Neural cell (in vitro differentiated cells): Measurements from ENCODE around the gene ATP2A1. TPM values are rescaled to one million over a fixed set of nuclear protein-coding genes. Genes with fewer than 3 reads are reported as not detected.
A peak's percentile ranks its signal among the peaks of the same experiment; 100 is the strongest.

Experiments used
- H2AFZ ChIP-seq: fragments of 200-600, 300-800 bp; sonication (generic), shearing (Covaris generic); 2 replicates; pipeline ENCODE4 v1.6.0; 2014; ENCODE audit warnings: low read depth, mild to moderate bottlenecking, antibody characterized with exemption, low read length, moderate library complexity
- H3F3A ChIP-seq: fragments of 200-600 bp; shearing (Covaris generic); 2 replicates; pipeline ENCODE4 v1.6.1; 2016; ENCODE audit warnings: mild to moderate bottlenecking, moderate library complexity, mixed read lengths, antibody characterized with exemption, low read length; ENCODE audit not compliant: insufficient read depth, poor library complexity, severe bottlenecking
- H3K27ac ChIP-seq: fragments of 200-600, 300-800 bp; sonication (generic), shearing (Covaris generic); 2 replicates; pipeline ENCODE4 v1.5.1; 2014; ENCODE audit warnings: mild to moderate bottlenecking, low read length, moderate library complexity
- H3K27me3 ChIP-seq: fragments of 300-800, 200-600 bp; sonication (generic), shearing (Covaris generic); 2 replicates; pipeline ENCODE4 v1.6.0; 2014; ENCODE audit warnings: mild to moderate bottlenecking, low read depth, low read length, moderate library complexity; ENCODE audit not compliant: insufficient read depth
- H3K36me3 ChIP-seq: fragments of 300-800, 200-600 bp; sonication (generic), shearing (Covaris generic); 2 replicates; pipeline ENCODE4 v1.5.1; 2014; ENCODE audit warnings: mild to moderate bottlenecking, antibody characterized with exemption, low read length, moderate library complexity; ENCODE audit not compliant: insufficient read depth
- H3K4me2 ChIP-seq: fragments of 300-800, 200-600 bp; sonication (generic), shearing (Covaris generic); 2 replicates; pipeline ENCODE4 v1.6.0; 2014; ENCODE audit warnings: mild to moderate bottlenecking, low read length
- H3K4me3 ChIP-seq: fragments of 300-800, 200-600 bp; sonication (generic), shearing (Covaris generic); 2 replicates; pipeline ENCODE4 v1.5.1; 2014; ENCODE audit warnings: mild to moderate bottlenecking, low read length, moderate library complexity
- H3K79me2 ChIP-seq: fragments of 200-600 bp; shearing (Covaris generic); replicated peaks from 2 replicates; pipeline ENCODE4 v1.6.0; 2014; ENCODE audit warnings: mild to moderate bottlenecking, low read length, moderate library complexity; ENCODE audit not compliant: insufficient read depth
- H3K9ac ChIP-seq: fragments of 300-800, 200-600 bp; sonication (generic), shearing (Covaris generic); 2 replicates; pipeline ENCODE4 v1.6.1; 2016; ENCODE audit warnings: mild to moderate bottlenecking, low read length, mixed read lengths
- H3K9me2 ChIP-seq: fragments of 200-600 bp; shearing (Covaris generic); 2 replicates; pipeline ENCODE4 v1.6.1; 2016; ENCODE audit warnings: mild to moderate bottlenecking, low read length, mixed read lengths; ENCODE audit not compliant: insufficient read depth
- H3K9me3 ChIP-seq: fragments of 200-600, 300-800 bp; sonication (generic), shearing (Covaris generic); 2 replicates; pipeline ENCODE4 v1.6.1; 2016; ENCODE audit warnings: mild to moderate bottlenecking, mixed run types, low read length, moderate library complexity, mixed read lengths
- H4K20me1 ChIP-seq: fragments of 200-600 bp; shearing (Covaris generic); 2 replicates; pipeline ENCODE4 v1.6.1; 2016; ENCODE audit warnings: mild to moderate bottlenecking, mixed run types; ENCODE audit not compliant: insufficient read depth
- EP300 ChIP-seq: fragments of 450-650 bp; conservative IDR thresholded peaks from 2 replicates; pipeline ENCODE4 v1.6.1; 2014; ENCODE audit warnings: antibody characterized with exemption, mild to moderate bottlenecking, moderate library complexity; ENCODE audit not compliant: poor library complexity, severe bottlenecking
- EZH2 ChIP-seq: fragments of 200-600, 300-800 bp; shearing (Covaris generic), sonication (generic); IDR thresholded peaks from 2 replicates; pipeline ENCODE4 v1.6.1; 2014; ENCODE audit warnings: antibody characterized with exemption, low read length, borderline replicate concordance, mild to moderate bottlenecking; ENCODE audit not compliant: insufficient read depth, poor library complexity, severe bottlenecking
- MXI1 ChIP-seq: fragments of 450-650 bp; conservative IDR thresholded peaks from 2 replicates; pipeline ENCODE4 v1.6.1; 2014; ENCODE audit warnings: antibody characterized with exemption, mild to moderate bottlenecking; ENCODE audit not compliant: poor library complexity, severe bottlenecking
- POLR2AphosphoS5 ChIP-seq: IDR thresholded peaks from 2 replicates; pipeline ENCODE4 v1.6.1; 2012
- RAD21 ChIP-seq: fragments of 450-650 bp; conservative IDR thresholded peaks from 2 replicates; pipeline ENCODE4 v1.6.1; 2014; ENCODE audit warnings: antibody characterized with exemption, mild to moderate bottlenecking, moderate library complexity
- REST ChIP-seq: IDR thresholded peaks from 2 replicates; pipeline ENCODE4 v1.6.1; 2012; ENCODE audit warnings: borderline replicate concordance
- SMC3 ChIP-seq: fragments of 450-650 bp; conservative IDR thresholded peaks from 2 replicates; pipeline ENCODE4 v1.6.1; 2014; ENCODE audit warnings: antibody characterized with exemption, mild to moderate bottlenecking, moderate library complexity; ENCODE audit not compliant: poor library complexity
- TAF1 ChIP-seq: IDR thresholded peaks from 2 replicates; pipeline ENCODE4 v1.6.1; 2012; ENCODE audit warnings: low read depth
- polyA minus RNA-seq: library from RNA; depleted of rRNA, polyadenylated mRNA; stranded (reverse); fragments of >200 nt; gene quantifications from 2 replicates; pipeline ENCODE4 v1.2.3, GENCODE V29; 2014
- polyA plus RNA-seq: library from polyadenylated mRNA; depleted of rRNA; stranded (reverse); fragments of >200 nt; gene quantifications from 2 replicates; pipeline ENCODE4 v1.2.3, GENCODE V29; 2014
- TF ChIP-seq, protein P1 (sequence below): fragments of 450-650 bp; IDR thresholded peaks from 2 replicates; pipeline ENCODE4 v1.5.1; 2014; ENCODE audit warnings: antibody characterized with exemption, mild to moderate bottlenecking, moderate library complexity; ENCODE audit not compliant: poor library complexity, severe bottlenecking

Gene ATP2A1
- polyA plus RNA-seq (0.06 and 0.54 TPM in 2 replicates), polyA minus RNA-seq (0.23 and 1.2 TPM in 2 replicates)

DNA sequence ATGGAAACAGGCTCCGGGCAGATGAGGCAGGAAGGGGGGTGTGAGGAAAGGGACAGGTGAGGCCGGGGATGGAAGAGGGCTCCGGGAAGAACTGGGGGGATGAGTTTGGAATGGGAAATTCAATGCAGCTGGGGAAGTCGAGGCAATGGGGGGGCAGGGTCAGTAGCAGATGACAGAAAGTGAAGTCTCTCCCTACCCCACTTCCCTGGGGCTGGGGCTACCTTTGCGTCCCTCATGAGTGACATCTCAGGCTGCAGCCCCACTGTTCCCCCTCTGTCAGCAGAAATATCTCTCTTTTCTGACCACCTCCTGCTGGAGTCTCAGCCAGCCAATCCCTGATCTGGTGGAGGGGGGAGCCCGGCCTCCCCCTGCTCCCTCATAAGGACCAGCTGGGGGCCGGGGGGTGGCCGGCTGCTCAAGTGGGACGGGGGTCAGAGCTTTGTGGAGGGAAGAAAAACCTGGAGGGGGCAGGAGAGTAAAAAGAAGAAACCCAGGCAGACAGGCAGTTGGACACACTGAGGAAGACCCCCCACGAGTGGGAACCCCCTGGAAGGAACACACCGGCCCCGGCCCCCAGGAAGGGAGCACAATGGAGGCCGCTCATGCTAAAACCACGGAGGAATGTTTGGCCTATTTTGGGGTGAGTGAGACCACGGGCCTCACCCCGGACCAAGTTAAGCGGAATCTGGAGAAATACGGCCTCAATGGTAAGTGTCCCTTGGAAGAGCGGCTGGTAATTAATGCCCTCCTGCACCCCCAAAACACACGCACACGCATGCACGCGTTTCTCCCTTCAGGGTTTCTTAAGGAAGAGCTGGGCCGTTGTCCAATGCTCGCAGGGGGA lies at the start of gene ATP2A1:
Gene ATP2A1, plus strand, starts transcription at position 406 of the 844 bp plus-strand sequence. Its CDS starts 184 bp downstream, at position 590.
- Histone ChIP-seq H3K9ac (peak within 1 kb of the TSS; percentile 68), H3F3A (no peaks in the 10 kb centered on the region), H3K27ac (no peak within 1 kb of the TSS), H3K36me3 (no peaks in the 10 kb centered on the region), H4K20me1 (no peaks in the 10 kb centered on the region), H3K79me2 (no peaks in the 10 kb centered on the region), H3K9me2 (no peaks in the 10 kb centered on the region), H3K4me3 (peak within 1 kb of the TSS; percentile 83), H3K4me2 (peak within 1 kb of the TSS; percentile 62), H2AFZ (peak within 1 kb of the TSS; percentile 73), H3K9me3 (no peaks in the 10 kb centered on the region), H3K27me3 (no peaks in the 10 kb centered on the region)
- TF ChIP-seq MXI1 (no peak), POLR2AphosphoS5 (no peak), REST (no peak), RAD21 (no peak)

- Histone ChIP-seq H3F3A (no peaks in the 10 kb centered on the region), H3K27ac (no peak overlapping the region), H3K4me2 (no peak overlapping the region), H3K27me3 (no peaks in the 10 kb centered on the region), H4K20me1 (peaks cover 9% of the 10 kb centered on the region), H2AFZ (no peak overlapping the region), H3K79me2 (peaks cover 43% of the 10 kb centered on the region), H3K9ac (no peak overlapping the region), H3K4me3 (no peak overlapping the region), H3K36me3 (peaks cover 5% of the 10 kb centered on the region), H3K9me3 (no peaks in the 10 kb centered on the region), H3K9me2 (no peaks in the 10 kb centered on the region)
- TF ChIP-seq RAD21 (no peak), EZH2 (no peak), REST (no peak), EP300 (no peak), MXI1 (no peak), SMC3 (no peak), POLR2AphosphoS5 (no peak), TAF1 (no peak)
- TF ChIP-seq, protein P1, sequence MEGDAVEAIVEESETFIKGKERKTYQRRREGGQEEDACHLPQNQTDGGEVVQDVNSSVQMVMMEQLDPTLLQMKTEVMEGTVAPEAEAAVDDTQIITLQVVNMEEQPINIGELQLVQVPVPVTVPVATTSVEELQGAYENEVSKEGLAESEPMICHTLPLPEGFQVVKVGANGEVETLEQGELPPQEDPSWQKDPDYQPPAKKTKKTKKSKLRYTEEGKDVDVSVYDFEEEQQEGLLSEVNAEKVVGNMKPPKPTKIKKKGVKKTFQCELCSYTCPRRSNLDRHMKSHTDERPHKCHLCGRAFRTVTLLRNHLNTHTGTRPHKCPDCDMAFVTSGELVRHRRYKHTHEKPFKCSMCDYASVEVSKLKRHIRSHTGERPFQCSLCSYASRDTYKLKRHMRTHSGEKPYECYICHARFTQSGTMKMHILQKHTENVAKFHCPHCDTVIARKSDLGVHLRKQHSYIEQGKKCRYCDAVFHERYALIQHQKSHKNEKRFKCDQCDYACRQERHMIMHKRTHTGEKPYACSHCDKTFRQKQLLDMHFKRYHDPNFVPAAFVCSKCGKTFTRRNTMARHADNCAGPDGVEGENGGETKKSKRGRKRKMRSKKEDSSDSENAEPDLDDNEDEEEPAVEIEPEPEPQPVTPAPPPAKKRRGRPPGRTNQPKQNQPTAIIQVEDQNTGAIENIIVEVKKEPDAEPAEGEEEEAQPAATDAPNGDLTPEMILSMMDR = no peak
These were observed 48.5 kb upstream of the ATP2A1 start for GRCh38 chr16:28829747-28830146.
